ENCODE results near the gene DNAJC15. TPM values are rescaled to one million over a fixed set of nuclear protein-coding genes. Genes with fewer than 3 reads are reported as not detected.

DNAJC15 gene
- total and polyA plus RNA-seq, 2 of the 8 experiments (the other 6 are each of a cell fraction or from before 2014, with no cell fraction given) = 5.8 to 20.8 TPM

DNA sequence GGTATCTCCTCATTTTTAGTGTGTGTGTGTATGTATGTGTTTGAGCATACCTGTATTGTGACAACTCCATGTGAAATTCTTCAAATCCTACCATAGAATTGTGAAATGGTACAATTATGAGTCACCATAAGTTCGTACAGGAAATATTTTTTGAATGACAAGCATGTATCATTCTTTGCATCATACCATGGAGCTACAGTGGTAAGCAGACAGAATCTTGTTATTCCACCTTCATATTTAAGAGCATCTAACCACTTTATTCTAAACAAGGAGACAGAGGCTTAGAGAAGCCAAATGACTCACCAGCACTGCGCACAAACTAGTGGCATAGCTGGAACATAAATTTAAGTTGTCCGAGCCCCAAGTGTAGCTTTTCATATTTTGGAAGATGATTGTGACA lies 26.8 kb upstream of the DNAJC15 start:
- TF ChIP-seq YY1 (IDR thresholded peaks at IDR 0.05; ENCODE audit: low read depth, low read length) = no peak
- TF ChIP-seq MAFK (IDR thresholded peaks at IDR 0.05; ENCODE audit: low read depth, low read length) = no peak
- POLR2A ChIA-PET (ENCODE audit: partially characterized antibody) = no interaction called here
- peaks cover 0 to 5% (median 0%) of the 10 kb centered on the region in 4 experiments; a peak in 2 of 7 replicates for H3K4me1 ChIP-seq (replicated peaks in 1 of 4; ENCODE audit: control insufficient read depth in 3 of 4, insufficient read depth in 4 of 4, low read length in 3 of 4)
- H4K8ac ChIP-seq (ENCODE audit: extremely low read depth, insufficient read depth, low read length) = no peak overlapping the region
- H3K9me3 ChIP-seq (ENCODE audit: insufficient read depth in 2 of 2, low read depth in 1 of 2, low read length in 1 of 2) = no peaks in the 10 kb centered on the region
- no peak overlapping the region for H2AFZ ChIP-seq (ENCODE audit: low read length)
- H3K9ac ChIP-seq (replicated peaks in 1 of 4; ENCODE audit: extremely low read depth in 1 of 4, low read depth in 3 of 4, low read length in 3 of 4) = no peak overlapping the region
- no peaks in the 10 kb centered on the region for H3K79me2 ChIP-seq (ENCODE audit: control insufficient read depth in 1 of 2, insufficient read depth in 2 of 2, low read length in 2 of 2)
- H4K91ac ChIP-seq (replicated peaks; ENCODE audit: insufficient read length, low read length) = no peak overlapping the region
- no peak overlapping the region for H2AK5ac ChIP-seq (ENCODE audit: low read depth, low read length)
- no peak overlapping the region for H2BK5ac ChIP-seq (ENCODE audit: low read depth, low read length)
- H3K23ac ChIP-seq (ENCODE audit: insufficient read length) = no peak overlapping the region
- H4K20me1 ChIP-seq (replicated peaks in 1 of 2; ENCODE audit: control insufficient read depth in 1 of 2, insufficient read depth in 2 of 2, low read length in 2 of 2) = no peaks in the 10 kb centered on the region
- no peak overlapping the region for H3K27ac ChIP-seq (ENCODE audit: low read depth, low read length)
- peaks cover 0 to 11% (median 8%) of the 10 kb centered on the region in 4 experiments; a peak in 6 of 7 replicates for H3K27me3 ChIP-seq (replicated peaks in 1 of 4; ENCODE audit: control insufficient read depth in 3 of 4, extremely low read depth in 1 of 4, insufficient read depth in 3 of 4, low read length in 3 of 4)
- no peak overlapping the region for H3K4ac ChIP-seq (replicated peaks; ENCODE audit: insufficient read length, low read depth, low read length)
- 91% methylated on average over 3 of the region's 3 CpGs; no CpG with 5 or more reads in 1 of the 2 experiments for WGBS, 2 experiments (ENCODE audit: extremely low coverage in 1 of 2, insufficient coverage in 1 of 2, insufficient read length in 1 of 2, insufficient replicate concordance in 2 of 2, low coverage in 1 of 2, low lambda C conversion rate in 2 of 2, missing lambda C conversion rate in 1 of 2)
- no peak overlapping the region for H2BK120ac ChIP-seq (replicated peaks; ENCODE audit: low read depth, low read length)
- CTCF ChIA-PET (ENCODE audit: partially characterized antibody) = no interaction called here
- no peaks in the 10 kb centered on the region for H3K79me1 ChIP-seq (ENCODE audit: low read depth, low read length)
- H3K36me3 ChIP-seq (ENCODE audit: control insufficient read depth in 2 of 4, insufficient read depth in 4 of 4, low read length in 3 of 4) = no peaks in the 10 kb centered on the region
- H3K18ac ChIP-seq (ENCODE audit: extremely low read depth, low read length) = no peak overlapping the region
- H3K23me2 ChIP-seq (ENCODE audit: low read depth, low read length) = peaks cover under 1% of the 10 kb centered on the region; the same call in 1 of the 2 replicates
- H2BK20ac ChIP-seq (ENCODE audit: low read length) = no peak overlapping the region
- no peak overlapping the region for H2BK15ac ChIP-seq (ENCODE audit: low read length)
- H4K5ac ChIP-seq (ENCODE audit: insufficient read length, low read depth, low read length) = no peak overlapping the region
- no peak for DNase-seq (ENCODE audit: low read depth in 1 of 2, low spot score in 2 of 2)
- H3K14ac ChIP-seq (ENCODE audit: insufficient read length) = no peak overlapping the region
- H3K4me3 ChIP-seq (ENCODE audit: extremely low read depth in 1 of 4, insufficient read depth in 2 of 4, low read depth in 3 of 4, low read length in 4 of 4) = no peak overlapping the region
- H2BK12ac ChIP-seq (ENCODE audit: low read depth, low read length) = no peak overlapping the region
- FAIRE-seq = no peak
- no peak overlapping the region for H3K56ac ChIP-seq (replicated peaks; ENCODE audit: insufficient read length, low read depth, low read length)
- H3K4me2 ChIP-seq (ENCODE audit: insufficient read depth in 1 of 2, low read depth in 2 of 2, low read length in 2 of 2) = no peak overlapping the region
